DND-41 (cell line): ENCODE results near the gene GBP1.
"Not testable (repeated sequence)": the region's sequence is repeated elsewhere in the genome, so short reads cannot be mapped to it uniquely, and the experiment has no call there.

ENCODE experiments used
- ATAC-seq: fragments of 200-7000 bp; cut with Tn5 transposase; 3 replicates; pipeline ENCODE4 v1.9.1; 2021; ENCODE audit warnings: low read depth; ENCODE audit not compliant: insufficient read depth
- DNase-seq: peaks from one replicate; pipeline ENCODE4 v3.0.0-alpha.2; 2020
- H2AFZ ChIP-seq: 2 replicates; pipeline ENCODE4 v1.6.0; 2012; ENCODE audit warnings: low read depth, low read length
- H3K27ac ChIP-seq: 2 replicates; pipeline ENCODE4 v1.5.1; 2012; ENCODE audit warnings: low read length, inconsistent platforms
- H3K27me3 ChIP-seq: fragments of 200-600 bp; sonication (generic); 2 replicates; pipeline ENCODE4 v1.6.0; 2012; ENCODE audit warnings: low read length, mild to moderate bottlenecking, inconsistent platforms; ENCODE audit not compliant: insufficient read depth, poor library complexity
- H3K36me3 ChIP-seq: 2 replicates; pipeline ENCODE4 v1.5.1; 2012; ENCODE audit warnings: low read length, inconsistent platforms; ENCODE audit not compliant: insufficient read depth
- H3K4me1 ChIP-seq: 2 replicates; pipeline ENCODE4 v1.5.1; 2012; ENCODE audit warnings: mild to moderate bottlenecking, low read length; ENCODE audit not compliant: insufficient read depth
- H3K4me2 ChIP-seq: 2 replicates; pipeline ENCODE4 v1.6.0; 2012; ENCODE audit warnings: mild to moderate bottlenecking, moderate library complexity, low read length, inconsistent platforms; ENCODE audit not compliant: insufficient read depth
- H3K4me3 ChIP-seq, 2 experiments: fragments of 200-600 bp in 1 of 2; shearing (Covaris generic) in 1 of 2; 2 replicates each; pipeline ENCODE4 v1.5.1; 2012 to 2016; ENCODE audit warnings: inconsistent platforms in 2 of 2, low read length in 2 of 2, mild to moderate bottlenecking in 2 of 2, low read depth in 1 of 2, moderate library complexity in 1 of 2
- H3K79me2 ChIP-seq: 2 replicates; pipeline ENCODE4 v1.6.0; 2012; ENCODE audit warnings: low read length, inconsistent platforms; ENCODE audit not compliant: insufficient read depth
- H3K9ac ChIP-seq: 2 replicates; pipeline ENCODE4 v1.6.0; 2012; ENCODE audit warnings: low read depth, mild to moderate bottlenecking, inconsistent platforms, low read length, moderate library complexity
- H3K9me3 ChIP-seq: 2 replicates; pipeline ENCODE4 v1.5.1; 2012; ENCODE audit warnings: low read length, moderate library complexity, mild to moderate bottlenecking, inconsistent platforms; ENCODE audit not compliant: insufficient read depth, severe bottlenecking
- H4K20me1 ChIP-seq: 2 replicates; pipeline ENCODE4 v1.6.0; 2012; ENCODE audit warnings: low read length; ENCODE audit not compliant: insufficient read depth
- CTCF ChIP-seq: IDR thresholded peaks from 2 replicates; pipeline ENCODE4 v1.5.1; 2012; ENCODE audit warnings: borderline replicate concordance, low read length, moderate library complexity, mild to moderate bottlenecking; ENCODE audit not compliant: poor library complexity, severe bottlenecking; ENCODE audit errors: extremely low read depth
- EZH2 ChIP-seq: IDR thresholded peaks from 3 replicates; pipeline ENCODE4 v1.6.1; 2012; ENCODE audit warnings: borderline replicate concordance, low read depth, mild to moderate bottlenecking, moderate library complexity, low read length, inconsistent platforms; ENCODE audit not compliant: severe bottlenecking

GBP1 gene

DNA sequence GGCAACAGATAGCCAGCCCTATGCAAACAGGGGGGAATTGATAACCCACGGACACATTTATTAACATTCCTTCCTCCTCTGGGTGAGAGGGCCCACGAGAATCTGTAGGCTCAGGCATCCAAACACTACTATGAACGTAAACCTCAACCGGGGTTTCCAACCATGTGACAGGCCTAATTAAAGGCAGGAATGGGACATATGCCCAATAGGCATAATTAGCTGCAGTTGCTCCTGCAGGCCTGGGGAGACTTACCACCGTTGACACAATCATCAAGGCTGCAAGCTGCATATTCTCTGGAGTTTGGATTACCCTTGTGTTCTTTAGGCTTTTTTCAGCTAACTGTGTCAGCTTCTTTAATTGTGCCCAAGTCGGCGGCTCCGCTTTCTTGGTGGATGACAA, 22.2 kb upstream of the GBP1 start:
- Histone ChIP-seq H3K9me3 (no peaks in the 10 kb centered on the region), H4K20me1 (no peaks in the 10 kb centered on the region), H3K4me1 (no peaks in the 10 kb centered on the region), H3K4me3 (no peak overlapping the region), H3K27me3 (no peaks in the 10 kb centered on the region), H2AFZ (no peak overlapping the region), H3K36me3 (no peaks in the 10 kb centered on the region), H3K27ac (no peak overlapping the region), H3K9ac (no peak overlapping the region), H3K4me2 (no peak overlapping the region), H3K79me2 (no peaks in the 10 kb centered on the region)
- DNase-seq (no peak), ATAC-seq (no peak)
- TF ChIP-seq EZH2 (no peak), CTCF (no peak)

GRCh38 chr1:89085781-89086180, 20.8 kb upstream of the GBP1 start:
- ATAC-seq (peak; percentile 85), DNase-seq (peak; percentile 63)
- Histone ChIP-seq H4K20me1 (no peaks in the 10 kb centered on the region), H2AFZ (no peak overlapping the region), H3K9ac (no peak overlapping the region), H3K36me3 (no peaks in the 10 kb centered on the region), H3K4me2 (no peak overlapping the region), H3K4me1 (no peaks in the 10 kb centered on the region), H3K4me3 (no peak overlapping the region), H3K79me2 (no peaks in the 10 kb centered on the region), H3K9me3 (peaks cover 5% of the 10 kb centered on the region), H3K27ac (no peak overlapping the region), H3K27me3 (no peaks in the 10 kb centered on the region)
- TF ChIP-seq EZH2, result no peak
- peak; percentile 81 for TF ChIP-seq CTCF

- TF ChIP-seq CTCF, result no peak
- no peak for TF ChIP-seq EZH2
- no peak for DNase-seq
Measured at GRCh38 chr1:89081005-89081404, 16.0 kb upstream of the GBP1 start.

DNA sequence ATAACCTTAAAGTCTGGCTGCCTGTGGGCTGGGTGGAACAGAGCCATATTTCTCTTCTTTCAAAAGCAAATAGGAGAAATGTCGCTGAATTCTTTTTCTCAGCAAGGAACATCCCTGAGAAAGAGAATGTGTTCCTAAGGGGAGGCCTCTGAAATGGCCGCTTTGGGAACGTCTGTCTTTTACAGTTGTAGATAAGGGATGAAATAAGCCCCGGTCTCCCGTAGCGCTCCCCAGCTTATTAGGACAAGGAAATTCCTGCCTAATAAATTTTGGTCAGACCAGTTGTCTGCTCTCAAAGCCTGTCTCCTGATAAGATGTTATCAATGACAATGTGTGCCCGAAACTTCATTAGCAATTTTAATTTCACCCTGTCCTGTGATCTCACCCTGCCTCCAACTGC, 15.1 kb upstream of the GBP1 start:
- peaks cover 11% of the 10 kb centered on the region for H3K9me3 ChIP-seq
- not testable (repeated sequence) for H3K27me3 ChIP-seq, DNase-seq, H3K79me2 ChIP-seq, H3K4me3 ChIP-seq, ATAC-seq, H2AFZ ChIP-seq, H3K36me3 ChIP-seq, H3K4me1 ChIP-seq, H3K4me2 ChIP-seq, H3K27ac ChIP-seq, H4K20me1 ChIP-seq, H3K9ac ChIP-seq

More at GRCh38 chr1:89081005-89081404, 16.0 kb upstream of the GBP1 start:
- Histone ChIP-seq H3K9ac (no peak overlapping the region), H3K36me3 (no peaks in the 10 kb centered on the region), H3K4me1 (no peaks in the 10 kb centered on the region), H3K9me3 (peaks cover 11% of the 10 kb centered on the region), H3K4me2 (no peak overlapping the region), H3K4me3 (no peak overlapping the region), H4K20me1 (no peaks in the 10 kb centered on the region), H3K27me3 (no peaks in the 10 kb centered on the region), H3K27ac (no peak overlapping the region), H2AFZ (no peak overlapping the region), H3K79me2 (no peaks in the 10 kb centered on the region)
- no peak for ATAC-seq

DNA sequence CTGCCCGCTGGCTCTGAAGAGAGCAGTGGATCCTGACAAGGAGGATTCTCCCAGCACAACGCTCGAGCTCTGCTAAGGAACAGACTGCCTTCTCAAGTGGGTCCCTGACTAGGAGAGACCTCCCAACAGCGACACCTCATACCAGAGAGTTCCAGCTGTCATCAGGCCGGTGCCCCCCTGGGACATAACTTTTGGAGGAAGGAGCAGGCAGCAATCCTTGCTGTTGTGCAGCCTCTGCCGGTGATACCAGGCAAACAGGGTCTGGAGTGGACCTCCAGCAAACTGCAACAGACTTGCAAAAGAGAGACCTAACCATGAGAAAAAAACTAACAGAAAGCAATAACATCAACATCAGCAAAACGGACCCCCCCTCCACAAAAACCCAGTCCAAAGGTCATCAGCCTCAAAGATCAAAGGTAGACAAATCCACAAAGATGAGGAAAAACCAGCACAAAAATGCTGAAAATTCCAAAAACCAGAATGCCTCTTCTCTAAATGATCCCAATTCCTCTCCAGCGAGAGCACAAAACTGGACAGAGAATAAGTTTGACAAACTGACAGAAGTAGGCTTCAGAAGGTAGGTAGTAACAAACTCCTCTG, 7.6 kb upstream of the GBP1 start:
- H3K4me2 ChIP-seq, DNase-seq, H3K27me3 ChIP-seq, H3K27ac ChIP-seq, H3K9ac ChIP-seq, H3K36me3 ChIP-seq, H3K9me3 ChIP-seq, H3K4me3 ChIP-seq, H3K79me2 ChIP-seq, ATAC-seq, H4K20me1 ChIP-seq, H2AFZ ChIP-seq: not testable (repeated sequence)
- H3K4me1 ChIP-seq, result peaks cover 25% of the 10 kb centered on the region
